Keratinocyte (primary cell): Measurements from ENCODE around the gene TNFSF8.

ENCODE experiments used
- EZH2 ChIP-seq: IDR thresholded peaks from one replicate; pipeline ENCODE4 v1.6.1; 2012; ENCODE audit warnings: inconsistent platforms, mild to moderate bottlenecking, low read length, moderate library complexity
- TF ChIP-seq, protein P1 (sequence below), 3 experiments: IDR thresholded peaks in 1 of 3; conservative IDR thresholded peaks in 1 of 3; optimal IDR thresholded peaks in 1 of 3; 2 replicates in 2 of 3; 3 replicates in 1 of 3; pipeline versions ENCODE3 to v1.5.1; 2011; ENCODE audit warnings: low read length in 3 of 3, mild to moderate bottlenecking in 3 of 3, moderate library complexity in 2 of 3, control low read depth in 1 of 3, inconsistent platforms in 1 of 3; ENCODE audit not compliant: insufficient read depth in 2 of 3; ENCODE audit errors: extremely low read depth in 1 of 3

DNA sequence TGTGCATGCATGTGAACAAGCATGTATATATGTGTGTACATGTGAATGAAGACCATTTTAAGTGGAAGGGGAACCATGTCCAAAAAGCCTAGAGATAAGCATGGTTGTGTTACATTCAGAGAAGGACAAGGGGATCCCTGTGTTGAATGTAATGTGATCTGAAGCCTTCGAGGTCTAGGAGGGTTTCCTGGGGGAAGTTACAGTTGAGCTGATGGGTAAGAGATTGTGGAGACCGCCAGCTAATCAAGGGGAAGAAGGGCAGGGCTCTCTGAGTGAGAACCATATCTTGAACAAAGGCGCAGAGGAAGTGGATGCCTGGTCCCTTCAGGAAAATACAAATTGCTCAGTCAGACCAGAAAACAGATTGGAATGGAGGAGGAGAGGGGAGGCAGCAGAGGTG lies 79.1 kb downstream of the TNFSF8 start:
- TF ChIP-seq, protein P1, sequence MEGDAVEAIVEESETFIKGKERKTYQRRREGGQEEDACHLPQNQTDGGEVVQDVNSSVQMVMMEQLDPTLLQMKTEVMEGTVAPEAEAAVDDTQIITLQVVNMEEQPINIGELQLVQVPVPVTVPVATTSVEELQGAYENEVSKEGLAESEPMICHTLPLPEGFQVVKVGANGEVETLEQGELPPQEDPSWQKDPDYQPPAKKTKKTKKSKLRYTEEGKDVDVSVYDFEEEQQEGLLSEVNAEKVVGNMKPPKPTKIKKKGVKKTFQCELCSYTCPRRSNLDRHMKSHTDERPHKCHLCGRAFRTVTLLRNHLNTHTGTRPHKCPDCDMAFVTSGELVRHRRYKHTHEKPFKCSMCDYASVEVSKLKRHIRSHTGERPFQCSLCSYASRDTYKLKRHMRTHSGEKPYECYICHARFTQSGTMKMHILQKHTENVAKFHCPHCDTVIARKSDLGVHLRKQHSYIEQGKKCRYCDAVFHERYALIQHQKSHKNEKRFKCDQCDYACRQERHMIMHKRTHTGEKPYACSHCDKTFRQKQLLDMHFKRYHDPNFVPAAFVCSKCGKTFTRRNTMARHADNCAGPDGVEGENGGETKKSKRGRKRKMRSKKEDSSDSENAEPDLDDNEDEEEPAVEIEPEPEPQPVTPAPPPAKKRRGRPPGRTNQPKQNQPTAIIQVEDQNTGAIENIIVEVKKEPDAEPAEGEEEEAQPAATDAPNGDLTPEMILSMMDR (optimal IDR thresholded peaks at IDR 0.05 in 1 of 3, IDR thresholded peaks at IDR 0.05 in 1 of 3, conservative IDR thresholded peaks at IDR 0.05 in 1 of 3; ENCODE audit: extremely low read depth in 1 of 3, insufficient read depth in 2 of 3, low read length in 3 of 3) = no peak
- no peak for TF ChIP-seq EZH2
